GM19397 (cell line): Measurements from ENCODE around the gene TBCCD1.

Experiments
- ATAC-seq: cut with Tn5 transposase; IDR thresholded peaks from one replicate; pipeline ENCODE4 v1.9.1; 2021; ENCODE audit warnings: mild to moderate bottlenecking, moderate library complexity; ENCODE audit not compliant: unreplicated experiment

Gene TBCCD1

DNA sequence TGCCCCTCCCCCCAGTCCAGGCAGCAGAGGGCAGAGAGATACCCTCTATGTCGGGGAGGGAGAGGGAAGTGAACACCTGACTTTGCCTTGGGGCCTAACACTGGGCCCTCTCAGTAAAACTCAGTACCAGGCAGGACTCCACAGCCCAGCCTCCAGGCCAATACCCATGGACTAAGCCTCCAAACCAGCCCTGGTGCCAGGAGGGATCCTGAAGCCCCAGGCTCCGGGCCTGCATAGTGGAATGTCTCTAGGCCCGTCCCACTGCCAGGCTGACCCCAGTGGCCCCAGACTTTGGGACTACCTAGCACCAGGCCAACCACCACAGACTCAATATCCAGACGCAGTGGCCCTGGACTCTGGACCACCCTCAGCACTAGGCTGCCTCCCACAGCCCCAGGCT, 69.5 kb downstream of the TBCCD1 start:
- ATAC-seq, result no peak

GRCh38 chr3:186496635-186497034, 70.5 kb downstream of the TBCCD1 start:
- ATAC-seq, result no peak
